Breast epithelium (tissue), 3 donors: ENCODE measurements around the gene OSBPL10.

Source experiments
- CTCF ChIP-seq, 3 donors: fragments of 450-650 bp; IDR thresholded peaks; one replicate each; pipeline ENCODE4 v1.5.1; 2016 to 2017; ENCODE audit warnings: antibody characterized with exemption in 3 of 3, mild to moderate bottlenecking in 3 of 3, moderate library complexity in 3 of 3
- POLR2AphosphoS5 ChIP-seq, 3 donors: sonication (generic); formaldehyde crosslinking; IDR thresholded peaks; one replicate each; pipeline ENCODE4 v1.6.1; 2017; ENCODE audit warnings: antibody characterized with exemption in 3 of 3

DNA sequence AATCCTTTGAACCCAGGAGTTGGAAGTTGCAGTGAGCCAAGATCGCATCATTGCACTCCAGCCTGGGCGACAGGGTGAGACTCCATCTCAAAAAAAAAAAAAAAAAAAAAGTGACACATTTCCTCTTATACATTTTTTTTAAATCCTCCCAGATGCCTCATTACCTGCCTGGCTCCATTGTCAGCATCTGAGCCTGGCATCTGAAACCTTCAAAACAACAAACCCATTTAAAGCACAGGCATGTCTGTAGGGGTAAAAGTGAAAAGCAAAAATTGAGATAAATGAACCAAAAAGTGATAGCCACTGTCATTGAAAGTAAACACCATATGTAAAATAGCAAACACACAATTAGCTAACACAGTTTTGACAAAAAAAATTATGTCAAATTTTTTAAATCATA is 38.6 kb downstream of the OSBPL10 start:
- TF ChIP-seq CTCF (IDR thresholded peaks at IDR 0.05) (no peak), POLR2AphosphoS5 (IDR thresholded peaks at IDR 0.05) (no peak)
